8988T (cell line): Measurements from ENCODE around the gene GGCT.
"Not testable (repeated sequence)": the region's sequence is repeated elsewhere in the genome, so short reads cannot be mapped to it uniquely, and the experiment has no call there.

ENCODE experiments used
- DNase-seq: peaks from one replicate; pipeline ENCODE4 v3.0.0; 2011

The GGCT gene

GRCh38 chr7:30504301-30505173, at the start of gene GGCT:
TSS of gene GGCT (minus strand) at chr7:30504829. CDS start at chr7:30504709, 120 bp downstream.
- peak; percentile 61 for DNase-seq

GRCh38 chr7:30553546-30553945, 48.9 kb upstream of the GGCT start:
- DNase-seq = no peak

- DNase-seq = no peak
These were observed 48.5 kb upstream of the GGCT start for GRCh38 chr7:30553141-30553540.

GRCh38 chr7:30552330-30552729, 47.7 kb upstream of the GGCT start:
- no peak for DNase-seq

GRCh38 chr7:30549931-30550493, 45.4 kb upstream of the GGCT start:
- DNase-seq = no peak

- peak; percentile 39 for DNase-seq
These were observed 44.2 kb upstream of the GGCT start for GRCh38 chr7:30548845-30549244.

GRCh38 chr7:30546596-30546995, 42.0 kb upstream of the GGCT start:
- no peak for DNase-seq

- DNase-seq = no peak
These were observed 41.3 kb upstream of the GGCT start for GRCh38 chr7:30545791-30546555.

GRCh38 chr7:30543813-30544525, 39.3 kb upstream of the GGCT start:
- no peak for DNase-seq

GRCh38 chr7:30543115-30543514, 38.5 kb upstream of the GGCT start:
- DNase-seq = not testable (repeated sequence)

GRCh38 chr7:30533886-30534285, 29.3 kb upstream of the GGCT start:
- DNase-seq = no peak

- no peak for DNase-seq
These were observed 26.7 kb upstream of the GGCT start for GRCh38 chr7:30531286-30531685.

GRCh38 chr7:30530373-30530772, 25.7 kb upstream of the GGCT start:
- no peak for DNase-seq

- no peak for DNase-seq
These were observed 24.1 kb upstream of the GGCT start for GRCh38 chr7:30528779-30529178.

- DNase-seq = not testable (repeated sequence)
These were observed 22.7 kb upstream of the GGCT start for GRCh38 chr7:30527297-30527696.

GRCh38 chr7:30526163-30526562, 21.5 kb upstream of the GGCT start:
- DNase-seq = no peak

GRCh38 chr7:30525429-30525828, 20.8 kb upstream of the GGCT start:
- no peak for DNase-seq

GRCh38 chr7:30524545-30524944, 19.9 kb upstream of the GGCT start:
- DNase-seq = no peak

GRCh38 chr7:30523466-30523865, 18.8 kb upstream of the GGCT start:
- DNase-seq = no peak

GRCh38 chr7:30522159-30522558, 17.5 kb upstream of the GGCT start:
- no peak for DNase-seq

- no peak for DNase-seq
These were observed 16.9 kb upstream of the GGCT start for GRCh38 chr7:30521532-30521931.

GRCh38 chr7:30519122-30519521, 14.5 kb upstream of the GGCT start:
- DNase-seq = no peak

GRCh38 chr7:30515761-30516160, 11.1 kb upstream of the GGCT start:
- DNase-seq = no peak
